Stomach (tissue), 19 donors: ENCODE data around the gene C1R. TPM values are rescaled to one million over a fixed set of nuclear protein-coding genes. Genes with fewer than 3 reads are reported as not detected.
A peak's percentile ranks its signal among the peaks of the same experiment; 100 is the strongest.

ENCODE experiments used
- DNase-seq, 2 donors: peaks; one replicate each; pipeline versions ENCODE4 v3.0.0 to v3.0.0-alpha.2; 2013 to 2019
- H3K27ac ChIP-seq, 5 donors: fragments of 200-600 bp in 4 of 5; sonication (generic) in 4 of 5; one replicate each; pipeline ENCODE4 v1.5.1; 2013 to 2019; ENCODE audit warnings: mild to moderate bottlenecking in 1 of 5, moderate library complexity in 1 of 5
- H3K27me3 ChIP-seq, 3 donors: fragments of 200-600 bp; sonication (generic); one replicate each; pipeline ENCODE4 v1.5.1; 2017 to 2019; ENCODE audit warnings: mixed run types in 1 of 3
- H3K36me3 ChIP-seq, 4 donors: fragments of 200-600 bp; sonication (generic); 1 replicate in 3 of 4; 2 replicates in 1 of 4; pipeline ENCODE4 v1.5.1; 2016 to 2019
- H3K4me1 ChIP-seq, 4 donors: fragments of 200-600 bp; sonication (generic); one replicate each; pipeline ENCODE4 v1.5.1; 2016 to 2019
- H3K4me3 ChIP-seq, 4 donors: fragments of 200-600 bp; sonication (generic) in 3 of 4; one replicate each; pipeline ENCODE4 v1.5.1; 2016 to 2019; ENCODE audit warnings: mild to moderate bottlenecking in 1 of 4
- H3K9me3 ChIP-seq, 4 donors: fragments of 200-600 bp; sonication (generic); one replicate each; pipeline ENCODE4 v1.5.1; 2016 to 2019
- CTCF ChIP-seq, 7 experiments: fragments of 450-650 bp in 4 of 7; fragments of 200-600 bp in 3 of 7; sonication (generic) in 3 of 7; IDR thresholded peaks; one replicate each; pipeline ENCODE4 v1.5.1; 2016 to 2019; ENCODE audit warnings: antibody characterized with exemption in 7 of 7, control low read depth in 2 of 7, mild to moderate bottlenecking in 1 of 7
- EP300 ChIP-seq: sonication (generic); formaldehyde crosslinking; IDR thresholded peaks from one replicate; pipeline ENCODE4 v1.6.1; 2017; ENCODE audit warnings: antibody characterized with exemption
- POLR2A ChIP-seq, 4 donors: fragments of 450-650 bp; IDR thresholded peaks; one replicate each; pipeline ENCODE4 v1.6.1; 2016; ENCODE audit warnings: antibody characterized with exemption in 4 of 4, control low read depth in 2 of 4, mild to moderate bottlenecking in 1 of 4, moderate library complexity in 1 of 4
- POLR2AphosphoS5 ChIP-seq, 3 donors: sonication (generic); formaldehyde crosslinking; IDR thresholded peaks; one replicate each; pipeline ENCODE4 v1.6.1; 2016; ENCODE audit warnings: antibody characterized with exemption in 3 of 3
- whole genome bisulfite sequencing, 5 donors: extraction: QIAGEN DNeasy Blood & Tissue Kit in 3 of 5; methylation state at CpG; one replicate each; pipeline versions ENCODE4 v1.1.5 to v1.1.7; 2013 to 2018; 5-methylcytosine and 5-hydroxymethylcytosine counted together
- intact Hi-C: fragments of 100-400 bp; cut with DNase I; formaldehyde crosslinking; loops from one replicate; pipeline ENCODE4 v1.15.1; 2023; ENCODE audit warnings: low total_unique reads
- long read RNA-seq, 10 donors: transcript quantifications; one replicate each; lab custom pipeline, GENCODE V29; 2026
- polyA plus RNA-seq, 3 donors: library from polyadenylated mRNA; stranded (reverse); fragments of 200-250 nt; gene quantifications; one replicate each; pipeline ENCODE4 v1.2.3, GENCODE V29; 2013
- total RNA-seq, 5 donors: library from RNA; depleted of rRNA; stranded (reverse); fragments of >200 nt; gene quantifications; one replicate each; pipeline versions ENCODE4 v1.1.0 to v1.2.3, GENCODE V29; 2014 to 2016
- donor health status: healthy with polysubstance abuse.
- donor health status: Bipolar disorder and iron deficiency.
- donor health status: healthy.

The C1R gene
- total RNA-seq (100 to 1,000 TPM; 111 to 312 (median 139) TPM), polyA plus RNA-seq (100 to 1,000 TPM in 1 of 3 donors, 10 to 100 TPM in 2; 68.9 to 216 (median 84.2) TPM)
- long read RNA-seq, donor 1, partial matches to known transcripts, result 0 of 1 reads
- long read RNA-seq, donor 1, other reads (novel, unspliced or antisense), result 0 of 1 reads
- long read RNA-seq, donor 2, partial matches to known transcripts, result 0 of 3 reads
- long read RNA-seq, donor 2, other reads (novel, unspliced or antisense), result 0 of 3 reads
- long read RNA-seq, donor 3, partial matches to known transcripts, result 0 of 2 reads
- long read RNA-seq, donor 3, other reads (novel, unspliced or antisense), result 0 of 2 reads
- long read RNA-seq, donor 4, partial matches to known transcripts, result 0 of 3 reads
- long read RNA-seq, donor 4, other reads (novel, unspliced or antisense), result 0 of 3 reads
- long read RNA-seq, donor 5, partial matches to known transcripts, result 7 of 8 reads
- long read RNA-seq, donor 5, other reads (novel, unspliced or antisense), result 0 of 8 reads
- long read RNA-seq, donor 6, transcript C1R-215 (11 exons, 2,508 nt), result major isoform, 6 of 8 reads
- long read RNA-seq, donor 6, partial matches to known transcripts, result 0 of 8 reads
- long read RNA-seq, donor 6, other reads (novel, unspliced or antisense), result 0 of 8 reads
- long read RNA-seq, donor 7, partial matches to known transcripts, result 23 of 30 reads
- long read RNA-seq, donor 7, other reads (novel, unspliced or antisense), result 0 of 30 reads
- long read RNA-seq, donor 8, partial matches to known transcripts, result 0 of 2 reads
- long read RNA-seq, donor 8, other reads (novel, unspliced or antisense), result 0 of 2 reads
- long read RNA-seq, donor 9, partial matches to known transcripts, result 0 of 5 reads
- long read RNA-seq, donor 9, other reads (novel, unspliced or antisense), result 0 of 5 reads
- long read RNA-seq, donor 10, partial matches to known transcripts, result 0 of 1 reads
- long read RNA-seq, donor 10, other reads (novel, unspliced or antisense), result 0 of 1 reads

DNA sequence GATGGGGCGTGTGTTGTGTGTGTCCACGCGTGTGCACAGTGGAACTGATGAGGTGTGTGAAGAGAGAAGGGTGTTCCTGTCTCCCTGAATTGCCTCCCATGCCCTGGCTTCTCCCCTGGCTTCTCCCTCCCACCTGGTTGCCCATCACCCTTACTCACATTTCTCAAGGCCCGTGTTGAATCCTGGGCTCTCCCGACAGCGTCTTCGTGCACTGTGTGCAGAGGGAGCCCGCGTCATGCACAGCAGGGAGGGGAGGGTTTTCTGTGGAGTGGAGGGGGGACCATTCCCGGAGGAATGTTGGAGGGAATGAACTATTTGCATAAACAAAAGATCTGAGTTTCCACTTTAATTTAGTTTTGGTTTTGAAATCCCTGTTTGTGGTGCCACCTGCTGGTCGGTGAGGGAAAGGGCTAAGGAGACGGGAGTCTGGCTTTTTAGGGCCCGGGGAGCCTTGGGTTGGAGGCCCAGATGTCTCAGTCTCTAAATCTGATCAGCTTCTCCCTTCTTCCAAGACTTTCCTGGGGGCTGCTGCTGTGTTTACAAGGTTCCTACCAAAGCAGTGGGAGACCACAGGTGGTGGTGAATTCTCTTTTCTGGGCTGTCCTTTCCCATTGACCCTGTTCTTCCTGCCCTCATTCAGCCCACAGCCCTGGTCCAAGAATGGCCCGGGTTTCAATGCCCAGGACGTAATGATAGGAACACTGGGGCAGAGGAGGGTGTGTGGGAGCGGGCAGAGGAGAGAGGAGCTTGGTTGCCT is at the start of gene C1R:
Gene C1R (minus strand): TSS at position 217 of the 757 bp plus-strand sequence. CDS start 57 bp downstream, at position 160.
- Histone ChIP-seq H3K36me3 (peaks cover 0 to 38% (median 24%) of the 10 kb centered on the region in 4 donors), H3K27me3 (no peaks in the 10 kb centered on the region), H3K9me3 (no peaks in the 10 kb centered on the region), H3K27ac (peak within 1 kb of the TSS; percentile 42 to 85 (median 83)), H3K4me1 (peaks cover 7 to 52% (median 31%) of the 10 kb centered on the region in 4 donors), H3K4me3 (peak within 1 kb of the TSS; percentile 49 to 52 (median 50))
- DNase-seq, result peak; percentile 77 to 92
- intact Hi-C loops, result no loop called here
- TF ChIP-seq CTCF (IDR thresholded peaks at IDR 0.05) (peak in 5 of 7 experiments; percentile 79 to 91 (median 86)), POLR2A (IDR thresholded peaks at IDR 0.05) (peak in 1 of 4 donors; percentile 34), EP300 (peak; percentile 26), POLR2AphosphoS5 (IDR thresholded peaks at IDR 0.05) (peak; percentile 83 to 90 (median 85))
- 3 to 15% (median 13%) methylated on average over 15 to 16 of the region's 16 CpGs for WGBS, 5 donors

DNA sequence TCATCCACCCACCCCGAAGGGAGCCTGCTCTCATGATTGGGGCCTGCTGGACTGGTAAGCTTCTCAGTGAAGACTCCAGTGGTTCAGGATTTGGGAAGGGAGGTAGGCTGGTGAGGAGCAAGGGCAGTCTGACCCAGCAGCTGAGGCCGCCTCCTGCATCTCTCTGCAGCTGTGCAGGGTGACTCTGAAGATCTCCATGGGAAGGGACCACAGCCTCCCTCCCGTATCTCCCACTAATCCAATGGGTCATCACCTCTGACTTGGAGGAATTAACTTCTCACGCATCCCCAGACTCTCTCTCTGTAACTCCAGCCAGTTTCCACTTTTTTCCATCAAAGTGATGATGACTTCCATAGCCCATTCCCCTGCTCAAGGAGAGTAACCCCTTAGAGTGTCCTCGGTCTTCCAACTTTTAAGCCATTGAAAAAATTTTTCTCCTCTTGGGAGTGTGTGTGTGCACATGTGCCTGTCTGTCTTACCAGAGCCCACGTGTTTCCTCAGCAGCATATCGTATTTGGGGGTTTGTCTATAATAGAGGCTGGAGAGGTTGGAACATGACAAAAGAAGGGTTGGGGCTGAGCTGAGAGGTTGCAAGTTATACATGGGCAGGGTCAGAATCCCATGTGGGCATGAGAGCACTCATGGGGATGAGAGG is 49.2 kb upstream of the C1R start:
- no peaks in the 10 kb centered on the region for H3K27me3 ChIP-seq
- intact Hi-C loops, result no loop called here
- no peaks in the 10 kb centered on the region for H3K9me3 ChIP-seq
- DNase-seq, result no peak
- no peaks in the 10 kb centered on the region for H3K4me1 ChIP-seq
- TF ChIP-seq POLR2AphosphoS5 (IDR thresholded peaks at IDR 0.05) (no peak), CTCF (IDR thresholded peaks at IDR 0.05) (no peak), EP300 (no peak), POLR2A (IDR thresholded peaks at IDR 0.05) (no peak)
- 85 to 89% (median 87%) methylated on average over 7 of the region's 7 CpGs for WGBS, 5 donors
- no peak overlapping the region for H3K4me3 ChIP-seq
- peaks cover 7 to 78% (median 62%) of the 10 kb centered on the region in 4 donors for H3K36me3 ChIP-seq
- no peak overlapping the region for H3K27ac ChIP-seq

DNA sequence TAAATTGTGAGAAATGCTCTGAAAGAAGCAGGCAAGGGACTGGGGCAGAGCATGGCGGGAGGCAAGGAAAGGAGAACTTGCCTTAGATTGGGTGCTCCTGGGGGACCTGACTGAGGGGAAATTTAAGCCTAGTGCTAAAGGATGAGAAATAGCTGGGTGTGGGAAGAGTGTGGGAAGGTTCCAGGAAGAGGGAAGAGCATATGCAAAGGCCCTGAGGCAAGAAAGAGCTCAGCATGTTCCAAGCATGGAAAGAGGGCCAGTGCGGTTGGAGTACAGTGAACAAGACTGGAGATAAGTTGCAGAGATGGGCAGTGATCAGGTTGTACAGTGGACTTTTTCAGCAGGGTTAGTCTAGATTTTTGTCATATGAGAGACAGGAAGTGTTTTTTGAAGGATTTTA is 47.0 kb upstream of the C1R start:
- WGBS, 5 donors, result 78 to 100% (median 96%) methylated on average over 2 of the region's 2 CpGs
- H3K27me3 ChIP-seq, result no peaks in the 10 kb centered on the region
- no peaks in the 10 kb centered on the region for H3K4me1 ChIP-seq
- TF ChIP-seq CTCF (IDR thresholded peaks at IDR 0.05) (no peak), EP300 (no peak), POLR2A (IDR thresholded peaks at IDR 0.05) (no peak), POLR2AphosphoS5 (IDR thresholded peaks at IDR 0.05) (no peak)
- no peak overlapping the region for H3K27ac ChIP-seq
- intact Hi-C loops, result no loop called here
- DNase-seq, result no peak
- H3K9me3 ChIP-seq, result no peaks in the 10 kb centered on the region
- peaks cover 11 to 82% (median 74%) of the 10 kb centered on the region in 4 donors for H3K36me3 ChIP-seq
- H3K4me3 ChIP-seq, result no peak overlapping the region
